ENCODE data around the gene GRIK4. TPM values are rescaled to one million over a fixed set of nuclear protein-coding genes. Genes with fewer than 3 reads are reported as not detected.

Gene GRIK4
- polyA plus RNA-seq, 1 donor from 2014 or later, result 3.4 TPM

DNA sequence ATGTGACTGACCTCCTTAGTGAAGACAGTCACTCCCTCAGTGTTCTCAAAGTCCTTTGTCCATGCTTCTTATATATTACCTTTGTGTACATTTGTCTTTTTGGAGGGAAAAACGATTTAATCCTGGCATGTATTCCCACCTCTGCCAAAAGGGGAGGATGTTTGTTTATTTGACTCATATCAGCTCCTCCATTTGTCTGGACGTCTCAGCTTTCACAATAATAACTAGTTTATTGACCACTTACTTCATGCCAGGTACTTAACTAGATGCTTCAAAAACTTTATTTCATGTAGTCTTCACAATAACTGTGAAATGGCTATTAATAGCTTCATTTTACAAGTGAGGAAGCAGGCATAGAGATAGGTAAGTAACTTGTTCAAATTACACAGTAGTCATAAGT, 517.6 kb downstream of the GRIK4 start:
- TF ChIP-seq EZH2 (IDR thresholded peaks at IDR 0.05; ENCODE audit: borderline replicate concordance, insufficient read depth, low read length, poor library complexity, severe bottlenecking) (no peak), REST (IDR thresholded peaks at IDR 0.05; ENCODE audit: borderline replicate concordance) (no peak), TAF1 (IDR thresholded peaks at IDR 0.05; ENCODE audit: low read depth) (no peak), RAD21 (conservative IDR thresholded peaks at IDR 0.05) (no peak), SMC3 (conservative IDR thresholded peaks at IDR 0.05; ENCODE audit: poor library complexity) (no peak), POLR2AphosphoS5 (IDR thresholded peaks at IDR 0.05) (no peak), EP300 (conservative IDR thresholded peaks at IDR 0.05; ENCODE audit: poor library complexity, severe bottlenecking) (no peak), MXI1 (conservative IDR thresholded peaks at IDR 0.05; ENCODE audit: poor library complexity, severe bottlenecking) (no peak)
- TF ChIP-seq, protein P1, sequence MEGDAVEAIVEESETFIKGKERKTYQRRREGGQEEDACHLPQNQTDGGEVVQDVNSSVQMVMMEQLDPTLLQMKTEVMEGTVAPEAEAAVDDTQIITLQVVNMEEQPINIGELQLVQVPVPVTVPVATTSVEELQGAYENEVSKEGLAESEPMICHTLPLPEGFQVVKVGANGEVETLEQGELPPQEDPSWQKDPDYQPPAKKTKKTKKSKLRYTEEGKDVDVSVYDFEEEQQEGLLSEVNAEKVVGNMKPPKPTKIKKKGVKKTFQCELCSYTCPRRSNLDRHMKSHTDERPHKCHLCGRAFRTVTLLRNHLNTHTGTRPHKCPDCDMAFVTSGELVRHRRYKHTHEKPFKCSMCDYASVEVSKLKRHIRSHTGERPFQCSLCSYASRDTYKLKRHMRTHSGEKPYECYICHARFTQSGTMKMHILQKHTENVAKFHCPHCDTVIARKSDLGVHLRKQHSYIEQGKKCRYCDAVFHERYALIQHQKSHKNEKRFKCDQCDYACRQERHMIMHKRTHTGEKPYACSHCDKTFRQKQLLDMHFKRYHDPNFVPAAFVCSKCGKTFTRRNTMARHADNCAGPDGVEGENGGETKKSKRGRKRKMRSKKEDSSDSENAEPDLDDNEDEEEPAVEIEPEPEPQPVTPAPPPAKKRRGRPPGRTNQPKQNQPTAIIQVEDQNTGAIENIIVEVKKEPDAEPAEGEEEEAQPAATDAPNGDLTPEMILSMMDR (IDR thresholded peaks at IDR 0.05; ENCODE audit: poor library complexity, severe bottlenecking), result no peak
- peaks cover 58% of the 10 kb centered on the region for H3K79me2 ChIP-seq (replicated peaks; ENCODE audit: insufficient read depth, low read length)
- no peaks in the 10 kb centered on the region for H3K9me2 ChIP-seq (ENCODE audit: insufficient read depth, low read length)
- no peak overlapping the region for H3K4me3 ChIP-seq (ENCODE audit: low read length)
- no peaks in the 10 kb centered on the region for H4K20me1 ChIP-seq (ENCODE audit: insufficient read depth)
- H3F3A ChIP-seq (ENCODE audit: insufficient read depth, low read length, poor library complexity, severe bottlenecking), result no peaks in the 10 kb centered on the region
- no peaks in the 10 kb centered on the region for H3K9me3 ChIP-seq (ENCODE audit: low read length)
- H3K36me3 ChIP-seq (ENCODE audit: insufficient read depth, low read length), result no peaks in the 10 kb centered on the region
- H3K27ac ChIP-seq (ENCODE audit: low read length), result no peak overlapping the region
- H3K9ac ChIP-seq (ENCODE audit: low read length), result no peak overlapping the region
- H3K27me3 ChIP-seq (ENCODE audit: insufficient read depth, low read depth, low read length), result no peaks in the 10 kb centered on the region
- H2AFZ ChIP-seq (ENCODE audit: low read depth, low read length), result no peak overlapping the region
- no peak overlapping the region for H3K4me2 ChIP-seq (ENCODE audit: low read length)

GRCh38 chr11:121029813-121030445, 518.4 kb downstream of the GRIK4 start:
- no peaks in the 10 kb centered on the region for H3K9me2 ChIP-seq (ENCODE audit: insufficient read depth, low read length)
- no peaks in the 10 kb centered on the region for H3K9me3 ChIP-seq (ENCODE audit: low read length)
- H3K79me2 ChIP-seq (replicated peaks; ENCODE audit: insufficient read depth, low read length), result peaks cover 51% of the 10 kb centered on the region
- H4K20me1 ChIP-seq (ENCODE audit: insufficient read depth), result no peaks in the 10 kb centered on the region
- TF ChIP-seq REST (IDR thresholded peaks at IDR 0.05; ENCODE audit: borderline replicate concordance) (no peak), SMC3 (conservative IDR thresholded peaks at IDR 0.05; ENCODE audit: poor library complexity) (no peak), EP300 (conservative IDR thresholded peaks at IDR 0.05; ENCODE audit: poor library complexity, severe bottlenecking) (no peak), POLR2AphosphoS5 (IDR thresholded peaks at IDR 0.05) (no peak), EZH2 (IDR thresholded peaks at IDR 0.05; ENCODE audit: borderline replicate concordance, insufficient read depth, low read length, poor library complexity, severe bottlenecking) (no peak)
- H3F3A ChIP-seq (ENCODE audit: insufficient read depth, low read length, poor library complexity, severe bottlenecking), result no peaks in the 10 kb centered on the region
- H3K9ac ChIP-seq (ENCODE audit: low read length), result no peak overlapping the region
- H3K27me3 ChIP-seq (ENCODE audit: insufficient read depth, low read depth, low read length), result no peaks in the 10 kb centered on the region
- H3K4me2 ChIP-seq (ENCODE audit: low read length), result no peak overlapping the region
- no peak overlapping the region for H3K4me3 ChIP-seq (ENCODE audit: low read length)
- no peak overlapping the region for H3K27ac ChIP-seq (ENCODE audit: low read length)
- no peak overlapping the region for H2AFZ ChIP-seq (ENCODE audit: low read depth, low read length)
- no peaks in the 10 kb centered on the region for H3K36me3 ChIP-seq (ENCODE audit: insufficient read depth, low read length)

Measured in neural cell (in vitro differentiated cells).